ENCODE data around the gene MAP3K20.
"Not testable (repeated sequence)": the region's sequence is repeated elsewhere in the genome, so short reads cannot be mapped to it uniquely, and the experiment has no call there.

Gene MAP3K20

DNA sequence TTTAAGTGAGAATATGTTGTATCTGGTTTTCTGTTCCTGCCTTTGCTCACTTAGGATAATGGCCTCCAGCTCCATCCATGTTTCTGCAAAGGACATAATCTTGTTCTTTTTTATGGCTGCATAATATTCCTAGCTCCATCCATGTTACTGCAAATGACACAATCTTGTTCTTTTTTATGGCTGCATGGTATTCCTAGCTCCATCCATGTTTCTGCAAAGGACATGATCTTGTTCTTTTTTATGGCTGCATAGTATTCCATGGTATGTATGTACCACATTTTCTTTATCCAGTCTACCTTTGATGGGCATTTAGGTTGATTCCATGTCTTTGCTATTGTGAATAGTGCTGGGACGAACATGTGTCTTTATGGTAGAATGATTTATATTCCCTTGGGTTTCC is 87.7 kb downstream of the MAP3K20 start:
- not testable (repeated sequence) for DNase-seq

DNA sequence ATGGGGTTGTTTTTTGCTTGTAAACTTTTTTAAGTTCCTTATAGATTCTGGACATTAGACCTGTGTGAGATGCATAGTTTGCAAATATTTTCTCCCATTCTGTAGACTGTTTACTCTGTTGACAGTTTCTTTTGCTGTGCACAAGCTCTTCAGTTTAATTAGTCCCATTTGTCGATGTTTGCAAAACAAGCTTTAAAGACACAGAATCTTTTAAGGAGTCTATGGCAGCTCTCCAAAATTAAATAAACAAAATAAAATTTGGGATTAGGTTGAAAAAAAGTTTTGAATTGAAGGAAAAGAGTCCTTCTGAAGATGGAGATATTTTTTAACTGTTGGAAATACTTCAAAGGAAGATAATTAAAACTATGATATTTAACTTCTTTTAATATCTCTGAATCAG is 88.8 kb downstream of the MAP3K20 start:
- DNase-seq: no peak

DNA sequence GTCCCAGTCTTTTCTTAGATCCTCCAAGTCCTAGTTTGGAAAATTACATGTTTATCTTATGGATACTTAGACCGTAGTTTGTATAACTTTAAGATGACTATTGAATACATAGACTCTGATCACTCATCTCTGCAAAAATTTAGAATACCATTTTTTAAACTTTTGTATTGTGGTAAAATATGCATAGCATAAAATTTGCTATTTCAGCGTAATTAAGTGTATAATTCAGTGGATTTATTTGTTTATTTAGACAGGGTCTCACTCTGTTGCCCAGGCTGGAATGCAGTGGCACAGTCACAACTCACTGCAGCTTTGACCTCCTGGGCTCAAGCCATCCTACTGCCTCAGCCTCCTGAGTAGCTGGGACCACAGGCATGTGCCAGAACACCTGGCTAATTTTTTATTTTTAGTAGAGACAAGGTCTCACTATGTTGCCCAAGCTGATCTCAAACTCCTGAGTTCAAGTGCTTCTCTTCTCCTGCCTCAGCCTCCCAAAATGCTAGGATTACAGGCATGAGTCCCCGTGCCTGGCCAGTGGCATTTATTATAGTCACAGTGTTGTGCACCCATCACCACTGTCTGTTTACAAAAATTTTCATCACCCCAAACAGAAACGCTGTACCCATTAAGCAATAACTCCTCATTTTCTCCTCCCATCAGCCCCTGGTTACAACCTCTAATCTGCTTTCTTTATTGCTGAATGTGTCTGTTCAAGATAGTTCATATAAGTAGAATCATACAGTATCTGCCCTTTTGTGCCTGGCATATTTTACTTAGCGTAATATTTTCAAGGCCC is 90.0 kb downstream of the MAP3K20 start:
- no peak for DNase-seq

DNA sequence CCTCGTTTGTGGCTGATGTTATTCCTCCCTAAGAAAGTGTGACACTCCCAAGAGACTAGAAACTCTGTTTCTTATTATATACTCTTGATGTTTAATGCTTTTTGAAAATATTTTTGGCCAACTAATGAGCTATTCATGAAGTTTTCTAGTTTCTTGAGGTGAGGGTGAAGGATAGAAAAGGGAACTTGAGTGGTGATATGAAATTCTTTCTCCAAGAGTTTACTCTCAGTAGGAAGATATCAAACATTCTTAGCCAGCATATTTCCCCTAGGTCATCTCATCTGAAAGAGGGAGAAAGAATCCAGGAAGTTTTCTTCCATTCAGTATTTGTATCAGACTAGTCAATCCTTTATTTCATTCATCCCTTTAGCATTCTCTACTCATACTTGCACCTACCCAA is 95.7 kb downstream of the MAP3K20 start:
- no peak for DNase-seq

DNA sequence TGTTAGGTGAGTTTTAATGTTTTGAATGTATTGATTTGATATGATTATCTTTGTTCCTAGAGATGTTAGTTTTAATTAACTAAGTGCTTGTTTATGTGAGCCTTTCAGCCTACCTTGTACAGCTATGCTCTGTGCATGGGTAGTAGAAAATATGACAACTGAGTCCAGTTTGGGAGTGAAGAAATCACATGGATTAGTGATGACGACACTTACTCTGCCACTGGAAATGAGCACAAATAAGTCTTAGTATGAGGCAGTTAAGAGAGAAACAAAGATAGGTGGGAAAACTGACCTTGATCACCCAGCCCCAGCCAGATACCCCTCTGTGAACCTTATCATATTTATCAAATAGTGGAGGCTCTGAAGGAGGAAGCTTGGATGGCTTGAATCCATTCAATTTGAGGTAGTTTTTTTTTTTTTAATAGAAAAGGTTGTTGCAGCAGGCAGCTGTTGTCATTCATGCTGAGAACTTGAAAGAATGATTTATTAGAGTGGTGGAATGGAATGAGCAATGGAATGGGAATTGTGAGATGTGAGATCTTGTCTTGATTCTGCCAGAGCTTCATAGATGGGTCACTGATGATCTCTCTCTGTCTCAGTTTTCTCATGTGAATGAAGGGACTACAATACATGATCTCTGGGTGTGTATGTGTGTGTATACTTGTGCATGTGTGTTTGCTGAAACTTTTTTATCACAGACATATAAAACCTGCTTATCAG is 96.4 kb downstream of the MAP3K20 start:
- no peak for DNase-seq

DNA sequence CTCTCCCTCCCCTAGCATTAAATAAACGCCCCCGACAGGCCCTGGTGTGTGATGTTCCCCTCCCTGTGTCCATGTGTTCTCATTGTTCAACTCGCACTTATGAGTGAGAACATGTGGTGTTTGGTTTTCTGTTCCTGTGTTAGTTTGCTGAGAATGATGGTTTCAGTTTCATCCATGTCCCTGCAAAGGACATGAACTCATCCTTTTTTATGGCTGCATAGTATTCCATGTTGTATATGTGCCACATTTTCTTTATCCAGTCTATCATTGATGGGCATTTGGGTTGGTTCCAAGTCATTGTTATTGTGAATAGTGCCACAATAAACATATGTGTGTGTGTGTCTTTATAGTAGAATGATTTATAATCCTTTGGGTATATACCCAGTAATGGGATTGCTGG is 98.7 kb downstream of the MAP3K20 start:
- not testable (repeated sequence) for DNase-seq

DNA sequence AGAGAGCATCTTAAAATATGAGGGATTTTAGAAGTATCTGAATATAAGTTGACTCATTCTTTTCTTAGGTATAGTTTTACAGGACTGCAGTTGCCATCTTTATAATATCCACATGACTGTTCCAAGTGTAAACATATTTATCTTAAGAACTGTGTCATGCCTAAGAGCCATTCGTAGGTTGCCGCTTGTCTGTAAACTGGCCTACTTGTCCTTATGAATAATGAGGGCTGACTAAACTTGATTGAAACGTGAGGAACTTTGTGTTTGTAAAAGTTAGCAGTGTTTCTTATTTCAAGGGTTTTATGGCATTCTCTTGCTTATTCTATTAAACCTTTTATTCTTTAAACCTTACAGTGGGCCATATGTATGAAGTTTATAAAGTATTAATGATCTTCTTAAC is 99.6 kb downstream of the MAP3K20 start:
- DNase-seq: no peak

DNA sequence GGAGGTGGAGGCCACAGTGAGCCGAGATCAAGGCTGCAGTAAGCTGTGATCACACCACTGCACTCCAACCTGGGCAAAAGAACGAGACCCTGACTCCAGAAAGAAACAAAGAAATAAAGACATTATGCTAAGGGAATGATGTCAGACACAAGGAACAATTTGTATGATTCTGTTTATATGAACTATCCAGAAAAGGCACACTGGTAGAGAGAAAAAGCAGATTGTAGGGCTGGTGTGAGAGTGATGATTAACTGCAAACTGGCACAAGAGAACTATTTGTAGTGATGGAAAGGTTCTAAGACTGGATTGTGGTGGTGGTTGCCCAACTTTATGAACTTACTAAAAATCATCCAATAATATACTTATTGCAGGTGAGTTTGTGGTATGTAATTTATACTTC is 106.3 kb downstream of the MAP3K20 start:
- no peak for DNase-seq

DNA sequence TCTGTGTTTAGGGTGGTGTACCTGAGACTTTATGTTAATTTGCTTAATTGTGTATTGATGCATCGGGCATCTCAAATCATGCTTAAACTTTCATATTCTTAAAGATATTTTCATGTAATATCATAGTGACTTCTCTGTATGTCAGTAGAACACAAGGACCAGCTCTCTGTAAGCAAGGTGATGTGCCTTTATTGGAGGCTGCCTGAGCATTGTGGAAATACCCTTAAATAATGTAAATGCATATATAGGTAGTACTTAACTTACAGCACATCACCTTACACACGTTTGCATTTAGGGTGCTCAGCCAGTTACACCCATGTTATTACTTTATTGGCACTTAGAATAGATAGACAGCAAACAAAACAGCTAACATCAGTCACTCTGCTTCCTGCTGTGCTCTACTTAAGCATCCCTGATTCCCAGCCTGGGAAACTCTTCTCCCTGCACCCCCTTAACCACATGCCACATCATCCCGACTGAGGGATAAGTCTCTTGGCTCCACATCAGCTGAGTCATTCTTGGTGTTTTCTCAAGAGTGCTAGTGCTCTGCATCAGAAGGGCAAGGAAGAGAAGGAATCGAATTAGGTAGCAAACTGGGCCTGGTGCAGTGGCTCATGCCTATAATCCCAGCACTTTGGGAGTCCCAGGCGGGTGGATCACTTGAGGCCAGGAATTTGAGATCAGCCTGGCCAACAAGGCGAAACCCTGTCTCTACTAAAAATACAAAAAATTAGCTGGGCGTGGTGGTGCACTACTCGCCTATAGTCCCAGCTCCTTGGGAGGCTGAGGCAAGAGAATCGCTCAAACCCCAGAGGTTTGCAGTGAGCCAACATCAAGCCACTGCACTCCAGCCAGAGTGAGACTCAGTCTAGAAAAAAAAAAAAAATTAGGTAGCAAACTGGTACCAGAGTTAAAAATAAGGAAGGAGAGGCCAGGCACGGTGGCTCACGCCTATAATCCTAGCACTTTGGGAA is 108.7 kb downstream of the MAP3K20 start:
- no peak for DNase-seq

DNA sequence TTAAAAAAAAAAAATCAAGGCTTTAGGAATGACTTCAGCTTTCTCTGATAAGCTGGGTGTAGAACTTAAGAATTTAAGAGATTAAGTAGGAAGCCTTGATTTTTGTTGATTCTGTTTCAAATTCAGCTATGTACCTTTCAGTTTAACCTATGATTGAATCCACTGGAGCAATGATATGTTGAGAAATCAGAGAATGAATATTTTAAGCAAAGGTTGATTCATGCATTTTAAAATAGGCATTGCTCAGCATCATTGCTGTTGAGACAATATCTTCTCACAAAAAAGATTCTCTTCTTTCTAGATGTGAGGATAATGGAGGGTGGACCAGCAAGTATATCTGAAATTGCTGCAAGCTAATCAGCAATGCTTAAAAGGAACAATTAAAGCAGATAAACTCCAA is 109.8 kb downstream of the MAP3K20 start:
- no peak for DNase-seq

DNA sequence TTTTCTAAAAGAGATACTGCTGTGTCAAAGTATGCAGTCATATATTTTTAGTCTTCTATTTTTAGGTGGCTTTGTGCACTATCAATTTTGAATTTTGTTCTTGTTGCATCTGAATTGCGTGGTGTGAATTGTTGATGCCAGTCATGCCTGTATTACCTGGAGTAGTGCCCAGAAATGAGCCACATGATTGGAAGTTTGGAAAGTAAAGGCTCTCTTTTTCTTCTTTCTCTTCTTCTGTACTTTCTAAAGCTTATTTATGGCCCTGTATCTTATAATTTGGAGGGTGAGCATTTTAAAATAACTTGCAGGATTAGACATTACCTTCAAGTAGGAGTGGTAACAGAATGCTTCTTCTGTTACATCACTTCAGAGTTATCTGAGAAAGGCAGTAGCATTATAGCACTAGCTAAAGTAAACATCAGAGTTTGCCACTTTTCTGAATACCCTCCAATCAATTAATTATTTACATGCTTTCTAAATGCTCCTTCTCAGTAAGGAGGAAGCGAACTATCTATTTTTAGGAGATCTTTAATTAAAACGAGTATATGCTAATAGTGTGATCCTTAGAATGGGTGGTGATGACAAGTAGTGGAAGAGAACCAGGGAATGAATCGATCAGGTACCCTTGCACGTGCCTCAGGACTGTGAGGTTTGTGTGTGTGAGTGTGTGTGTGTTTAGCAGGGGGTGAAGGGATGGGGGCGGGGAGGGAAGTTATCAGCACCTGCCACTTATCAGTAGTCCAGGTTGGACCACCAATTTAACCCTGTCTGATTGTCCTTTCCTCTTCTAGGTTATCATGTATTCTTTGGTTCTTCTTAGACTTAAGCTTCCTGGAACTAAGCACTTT is 112.5 kb downstream of the MAP3K20 start:
- no peak for DNase-seq

DNA sequence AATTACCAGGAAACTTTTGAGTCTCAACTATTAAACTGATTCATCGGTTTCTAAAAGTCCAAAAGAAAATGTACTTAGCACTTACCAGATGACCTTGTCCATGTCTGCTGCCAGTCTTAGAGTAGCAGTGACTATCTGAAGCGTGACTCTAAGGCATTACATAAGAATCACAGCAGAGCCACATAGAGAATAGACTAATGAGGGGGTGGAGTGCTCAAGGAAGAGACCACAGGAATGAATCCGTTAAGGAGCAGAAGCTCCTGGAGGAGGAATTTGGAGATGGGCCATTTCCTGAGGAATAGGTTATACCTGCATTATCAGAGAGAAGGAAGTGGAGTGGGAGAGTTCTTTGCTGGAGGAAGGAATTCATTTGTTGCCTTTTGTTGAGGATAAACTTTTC is 116.0 kb downstream of the MAP3K20 start:
- DNase-seq: no peak

DNA sequence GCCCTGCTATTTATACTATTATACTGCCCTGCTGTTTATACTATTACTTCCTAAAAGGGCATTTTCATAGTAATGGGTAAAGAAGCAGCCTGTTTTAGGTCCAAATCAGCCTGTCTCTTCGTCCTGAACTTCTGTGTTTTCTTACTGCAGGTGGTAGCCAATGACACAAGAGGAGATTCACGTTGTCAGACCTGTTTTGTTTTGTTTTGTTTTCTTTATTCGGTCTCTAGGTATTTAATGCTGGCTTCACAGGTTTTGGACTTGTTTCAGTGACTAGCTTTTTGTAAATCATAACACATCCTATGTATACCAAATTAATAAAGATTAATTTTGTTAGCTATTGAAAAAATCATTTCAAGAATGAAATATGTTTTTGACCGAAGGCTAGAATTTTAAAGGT is 116.4 kb downstream of the MAP3K20 start:
- no peak for DNase-seq

DNA sequence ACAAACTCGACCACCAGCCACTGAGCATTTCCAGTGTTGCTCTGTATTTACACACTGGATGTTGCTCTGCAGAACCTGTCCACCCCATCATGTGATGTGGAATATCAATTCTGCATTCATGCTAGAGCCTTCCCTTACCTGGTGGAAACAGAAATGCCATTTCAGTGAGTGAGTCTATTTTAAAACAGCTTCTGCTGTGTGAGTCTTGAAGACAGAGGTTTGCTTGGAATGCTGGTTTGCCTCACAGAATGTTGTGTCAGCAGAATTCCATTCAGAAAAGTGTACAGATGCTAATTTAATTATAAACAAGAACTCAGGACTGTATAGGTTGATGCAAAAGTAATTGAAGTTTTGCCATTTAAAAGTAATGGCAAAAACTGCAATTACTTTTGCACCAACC is 118.3 kb downstream of the MAP3K20 start:
- DNase-seq: no peak

DNA sequence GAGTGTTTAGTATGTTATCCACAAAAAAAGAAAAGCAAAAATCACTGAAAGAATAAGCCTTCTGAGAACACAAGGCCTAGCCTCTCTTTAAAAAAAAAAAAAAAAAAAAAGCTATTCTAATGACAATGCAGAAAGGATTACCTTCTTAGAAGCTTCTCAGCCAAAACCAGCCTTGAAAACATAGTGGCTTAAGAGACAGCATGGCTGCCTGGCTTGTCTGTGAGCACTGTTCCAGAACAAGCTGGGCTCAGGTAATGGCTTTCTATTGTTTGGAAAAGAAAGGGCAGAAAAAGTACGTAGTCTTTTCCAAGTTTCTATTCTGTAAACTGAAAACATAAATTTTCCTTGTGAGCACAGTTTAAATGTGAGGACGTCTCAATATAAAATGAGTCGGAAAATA is 119.5 kb downstream of the MAP3K20 start:
- no peak for DNase-seq

DNA sequence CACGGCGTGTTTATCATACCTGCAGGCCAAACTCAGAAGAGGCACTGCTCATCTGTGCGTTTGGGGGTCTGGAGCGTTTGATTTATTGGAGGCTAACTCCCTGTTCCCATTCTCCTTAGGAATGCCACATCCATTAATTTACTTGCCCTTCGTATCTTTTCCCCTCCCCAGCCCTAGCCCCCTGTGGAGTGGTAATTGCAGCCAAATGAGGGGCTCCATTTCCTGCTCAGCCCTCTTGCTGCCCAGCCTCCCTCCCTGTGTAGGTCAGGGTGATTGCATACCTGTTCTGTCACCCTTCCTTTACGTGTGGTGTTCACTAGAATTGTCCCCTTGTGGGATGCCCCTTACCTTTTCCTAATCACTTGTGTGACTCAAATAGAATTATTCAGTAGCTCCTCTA is 120.4 kb downstream of the MAP3K20 start:
- no peak for DNase-seq

DNA sequence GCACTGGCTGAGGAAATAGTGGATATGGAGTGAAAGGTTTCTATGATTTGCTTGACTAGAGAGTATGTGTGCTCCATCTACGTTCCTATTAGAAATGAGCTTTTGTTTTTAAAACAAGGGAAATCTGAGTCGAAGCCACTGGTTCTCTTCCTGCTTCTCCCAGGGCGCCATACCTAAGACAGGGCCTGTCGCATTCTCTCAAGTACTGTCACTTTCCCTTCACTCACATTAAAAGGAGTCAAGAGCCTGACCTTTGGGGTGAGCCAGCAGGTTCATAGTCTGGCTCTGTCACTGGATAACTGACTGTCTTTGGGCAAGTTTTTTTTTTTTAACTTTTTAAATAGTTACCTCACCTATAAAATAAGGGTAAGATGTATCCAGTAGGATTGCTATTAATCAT is 121.0 kb downstream of the MAP3K20 start:
- DNase-seq: no peak

DNA sequence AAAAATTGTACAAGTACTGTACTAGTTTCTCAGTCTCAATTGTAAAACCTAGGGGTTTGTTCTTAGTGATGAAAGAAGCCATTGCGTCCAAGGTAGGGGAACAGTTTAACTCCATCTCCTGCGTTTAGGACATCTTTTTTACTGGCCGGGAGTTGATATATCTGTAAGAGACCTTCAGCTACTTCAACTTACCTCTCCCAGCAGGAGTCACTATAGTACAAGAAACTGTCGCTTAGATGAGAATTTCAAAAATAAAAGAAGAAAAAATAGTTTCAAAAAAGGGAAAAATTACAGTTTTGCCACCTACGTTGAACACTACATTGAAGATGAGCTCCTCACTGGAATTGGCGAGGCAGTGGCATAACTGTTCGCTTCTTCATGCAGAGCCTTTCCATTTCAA is 122.7 kb downstream of the MAP3K20 start:
- no peak for DNase-seq

DNA sequence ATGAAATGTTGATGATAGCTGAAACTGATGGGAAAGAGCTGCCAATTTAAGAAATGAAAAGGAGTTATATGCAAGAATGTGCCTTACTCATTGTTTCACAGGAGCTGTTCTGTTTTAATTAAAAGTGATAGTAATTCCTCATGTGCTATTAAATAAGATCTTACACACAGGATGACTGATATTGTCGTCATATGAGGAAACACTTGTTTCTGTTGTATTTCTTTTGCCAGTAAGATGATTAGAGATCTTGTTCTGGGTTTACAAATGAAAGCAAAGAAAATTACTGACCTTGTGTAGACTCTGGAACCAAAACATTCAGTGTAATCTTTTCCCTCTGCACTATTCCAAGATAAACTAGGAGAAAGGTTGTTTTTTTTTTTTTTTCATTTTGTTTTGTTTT is 123.6 kb downstream of the MAP3K20 start:
- DNase-seq: no peak

DNA sequence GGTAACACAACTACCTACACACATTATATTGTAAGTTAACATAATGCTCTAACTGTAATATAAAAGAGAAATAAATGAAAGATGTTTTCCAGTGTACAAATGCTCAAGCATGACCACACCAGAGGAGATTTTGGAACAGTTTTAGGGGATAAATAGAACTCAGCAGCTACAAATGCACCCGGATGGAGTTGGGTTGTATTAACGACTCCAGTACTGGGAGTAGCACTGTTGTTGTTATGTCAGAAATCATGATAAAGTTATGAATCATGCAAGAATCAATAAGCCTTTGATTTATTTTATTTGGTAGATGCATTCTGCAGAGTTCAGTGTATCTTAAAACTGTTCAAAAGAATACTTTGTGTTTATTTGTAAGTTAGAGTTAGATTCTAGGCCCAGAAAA is 126.9 kb downstream of the MAP3K20 start:
- DNase-seq: no peak

DNA sequence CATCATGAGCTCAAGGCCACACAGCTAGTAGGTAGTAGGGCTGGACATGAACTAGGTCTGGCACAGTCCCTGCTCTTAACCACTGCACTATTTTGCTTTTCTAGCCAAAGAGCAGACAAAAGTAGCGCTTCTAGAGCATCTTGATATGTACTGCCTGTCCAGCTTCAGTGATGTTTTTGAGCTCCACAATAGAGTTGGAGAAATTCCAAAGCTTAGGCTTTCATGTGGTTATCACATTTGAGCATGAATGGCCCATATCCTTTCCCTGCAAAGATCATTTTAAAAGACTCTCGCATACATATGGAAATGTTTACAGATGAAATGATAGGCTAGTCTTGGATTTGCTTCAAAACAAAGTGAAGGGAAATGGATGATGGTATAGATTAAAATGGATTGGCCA is 128.7 kb downstream of the MAP3K20 start:
- no peak for DNase-seq

DNA sequence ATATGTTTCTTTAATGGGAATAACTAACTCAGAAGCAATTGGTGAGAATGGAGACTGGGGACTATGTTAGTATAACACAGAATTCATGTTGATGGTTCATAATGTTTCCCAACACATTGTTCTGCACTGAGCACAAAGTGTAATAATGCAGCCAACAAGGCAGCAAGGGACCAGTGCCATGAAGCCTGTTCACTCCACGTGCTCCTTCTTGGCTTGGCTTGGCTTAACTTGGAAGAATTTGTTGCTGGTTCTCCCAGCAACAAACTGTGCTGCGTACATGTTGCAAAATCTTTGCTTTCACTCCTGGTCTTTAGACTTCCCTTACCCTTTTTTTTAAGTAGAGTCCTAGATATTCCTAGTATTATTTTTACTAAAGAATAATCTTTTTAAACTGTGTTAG is 129.7 kb downstream of the MAP3K20 start:
- DNase-seq: no peak
